ENCODE data around the gene TAS2R14. TPM values are rescaled to one million over a fixed set of nuclear protein-coding genes. Genes with fewer than 3 reads are reported as not detected.

TAS2R14 gene
- total RNA-seq, 1 donor from 2014 or later = 2.4 TPM

DNA sequence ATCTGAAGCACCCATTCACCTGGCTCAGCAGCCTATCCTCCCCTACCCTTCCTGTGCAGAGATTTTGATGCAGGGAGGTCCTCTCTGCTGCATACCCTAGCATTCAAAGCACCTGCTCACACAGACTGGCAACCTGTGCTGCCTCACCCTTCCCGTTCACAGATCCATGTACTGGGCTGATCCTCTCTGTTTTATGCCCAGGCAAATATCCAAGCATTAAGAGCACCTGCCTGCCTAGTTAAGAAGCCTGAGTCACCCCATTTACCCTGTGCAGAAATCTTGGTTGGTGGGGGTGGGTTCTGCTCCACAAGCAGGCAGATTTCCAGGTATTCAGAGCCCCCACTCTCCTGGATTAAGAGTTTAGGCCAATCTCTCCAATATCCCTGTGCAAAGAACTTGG is 38.1 kb downstream of the TAS2R14 start:
- Mint-ChIP-seq H3K27ac (ENCODE audit: unreplicated experiment) (no peak overlapping the region), H3K4me1 (ENCODE audit: low read depth) (no peaks in the 10 kb centered on the region), H3K4me3 (ENCODE audit: unreplicated experiment) (no peak overlapping the region), H3K9me3 (ENCODE audit: low read depth) (peaks cover 34% of the 10 kb centered on the region), H3K27me3 (ENCODE audit: low read depth) (no peaks in the 10 kb centered on the region), H3K36me3 (ENCODE audit: low read depth) (peaks cover 19% of the 10 kb centered on the region)
- TF ChIP-seq, protein P1, sequence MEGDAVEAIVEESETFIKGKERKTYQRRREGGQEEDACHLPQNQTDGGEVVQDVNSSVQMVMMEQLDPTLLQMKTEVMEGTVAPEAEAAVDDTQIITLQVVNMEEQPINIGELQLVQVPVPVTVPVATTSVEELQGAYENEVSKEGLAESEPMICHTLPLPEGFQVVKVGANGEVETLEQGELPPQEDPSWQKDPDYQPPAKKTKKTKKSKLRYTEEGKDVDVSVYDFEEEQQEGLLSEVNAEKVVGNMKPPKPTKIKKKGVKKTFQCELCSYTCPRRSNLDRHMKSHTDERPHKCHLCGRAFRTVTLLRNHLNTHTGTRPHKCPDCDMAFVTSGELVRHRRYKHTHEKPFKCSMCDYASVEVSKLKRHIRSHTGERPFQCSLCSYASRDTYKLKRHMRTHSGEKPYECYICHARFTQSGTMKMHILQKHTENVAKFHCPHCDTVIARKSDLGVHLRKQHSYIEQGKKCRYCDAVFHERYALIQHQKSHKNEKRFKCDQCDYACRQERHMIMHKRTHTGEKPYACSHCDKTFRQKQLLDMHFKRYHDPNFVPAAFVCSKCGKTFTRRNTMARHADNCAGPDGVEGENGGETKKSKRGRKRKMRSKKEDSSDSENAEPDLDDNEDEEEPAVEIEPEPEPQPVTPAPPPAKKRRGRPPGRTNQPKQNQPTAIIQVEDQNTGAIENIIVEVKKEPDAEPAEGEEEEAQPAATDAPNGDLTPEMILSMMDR (IDR thresholded peaks at IDR 0.05) = no peak
- no peak for DNase-seq (ENCODE audit: low spot score)

DNA sequence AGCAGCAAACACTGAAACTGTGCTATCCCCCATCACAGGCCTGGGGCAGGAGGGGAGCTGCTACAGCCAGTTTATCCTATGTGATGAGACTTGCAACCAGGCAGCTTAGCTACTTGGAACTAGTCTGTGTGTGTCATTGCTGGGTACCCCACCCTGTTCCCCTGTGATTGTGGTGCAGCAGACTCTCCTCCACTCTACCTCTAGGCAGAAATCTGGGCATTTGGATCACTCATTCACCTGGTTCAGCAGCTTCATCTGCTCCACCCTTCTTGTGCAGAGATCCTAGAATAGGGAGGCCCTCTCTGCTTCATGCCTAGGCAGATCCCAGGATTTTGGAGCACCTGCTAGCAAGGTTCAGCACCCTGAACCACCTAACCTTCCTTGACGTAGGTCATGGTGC is 38.5 kb downstream of the TAS2R14 start:
- Mint-ChIP-seq H3K4me3 (ENCODE audit: unreplicated experiment) (no peak overlapping the region), H3K27ac (ENCODE audit: unreplicated experiment) (no peak overlapping the region), H3K9me3 (ENCODE audit: low read depth) (peaks cover 34% of the 10 kb centered on the region), H3K27me3 (ENCODE audit: low read depth) (no peaks in the 10 kb centered on the region), H3K36me3 (ENCODE audit: low read depth) (peaks cover 19% of the 10 kb centered on the region), H3K4me1 (ENCODE audit: low read depth) (no peaks in the 10 kb centered on the region)
- DNase-seq (ENCODE audit: low spot score) = no peak
- TF ChIP-seq, protein P1 (IDR thresholded peaks at IDR 0.05) = no peak

DNA sequence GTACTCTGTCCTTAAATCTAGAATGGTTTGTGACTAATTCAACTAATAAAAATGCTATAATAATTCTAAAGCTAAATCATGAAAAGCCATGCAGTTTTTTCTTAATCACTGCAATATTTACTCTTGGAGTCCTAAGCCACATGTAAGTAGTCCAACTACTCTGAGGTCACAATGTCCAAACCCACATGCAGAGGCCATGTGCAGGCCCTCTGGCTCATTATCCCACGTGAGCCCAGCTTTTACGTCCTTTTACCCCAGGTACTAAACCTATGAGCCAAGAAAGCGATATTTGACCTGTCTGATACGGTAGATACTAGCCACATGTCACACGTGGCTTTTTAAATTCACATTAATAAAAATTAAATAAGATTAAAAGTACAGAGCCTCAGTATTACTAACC is 42.2 kb downstream of the TAS2R14 start:
- no peak for DNase-seq (ENCODE audit: low spot score)
- no peaks in the 10 kb centered on the region for H3K27me3 Mint-ChIP-seq (ENCODE audit: low read depth)
- no peak overlapping the region for H3K4me3 Mint-ChIP-seq (ENCODE audit: unreplicated experiment)
- no peaks in the 10 kb centered on the region for H3K4me1 Mint-ChIP-seq (ENCODE audit: low read depth)
- TF ChIP-seq, protein P1 (IDR thresholded peaks at IDR 0.05) = no peak
- peaks cover 4% of the 10 kb centered on the region for H3K36me3 Mint-ChIP-seq (ENCODE audit: low read depth)
- no peak overlapping the region for H3K27ac Mint-ChIP-seq (ENCODE audit: unreplicated experiment)
- peaks cover 1% of the 10 kb centered on the region for H3K9me3 Mint-ChIP-seq (ENCODE audit: low read depth)

DNA sequence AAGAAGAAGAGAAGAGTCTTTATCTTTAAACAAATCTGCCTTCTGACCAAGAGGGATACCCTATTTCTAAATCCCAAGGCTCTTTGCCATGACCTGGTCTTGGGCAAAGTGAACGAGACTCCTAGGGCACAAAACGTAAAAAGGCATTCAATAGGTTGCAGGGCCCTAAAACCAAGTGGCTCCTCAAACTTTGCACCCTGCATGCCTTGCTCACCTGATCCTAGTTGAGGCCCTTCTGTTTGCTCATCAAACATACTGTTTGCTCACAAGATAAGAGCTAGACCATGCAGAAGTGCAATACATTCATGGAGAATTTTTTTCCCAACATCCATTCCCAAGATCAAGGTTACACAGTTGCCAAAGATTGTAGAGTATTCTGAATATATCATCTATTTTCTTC is 47.1 kb downstream of the TAS2R14 start:
- H3K4me3 Mint-ChIP-seq (ENCODE audit: unreplicated experiment) = no peak overlapping the region
- no peaks in the 10 kb centered on the region for H3K9me3 Mint-ChIP-seq (ENCODE audit: low read depth)
- no peaks in the 10 kb centered on the region for H3K4me1 Mint-ChIP-seq (ENCODE audit: low read depth)
- H3K27me3 Mint-ChIP-seq (ENCODE audit: low read depth) = no peaks in the 10 kb centered on the region
- no peak overlapping the region for H3K27ac Mint-ChIP-seq (ENCODE audit: unreplicated experiment)
- H3K36me3 Mint-ChIP-seq (ENCODE audit: low read depth) = no peaks in the 10 kb centered on the region
- no peak for DNase-seq (ENCODE audit: low spot score)
- TF ChIP-seq, protein P1 (IDR thresholded peaks at IDR 0.05) = no peak

DNA sequence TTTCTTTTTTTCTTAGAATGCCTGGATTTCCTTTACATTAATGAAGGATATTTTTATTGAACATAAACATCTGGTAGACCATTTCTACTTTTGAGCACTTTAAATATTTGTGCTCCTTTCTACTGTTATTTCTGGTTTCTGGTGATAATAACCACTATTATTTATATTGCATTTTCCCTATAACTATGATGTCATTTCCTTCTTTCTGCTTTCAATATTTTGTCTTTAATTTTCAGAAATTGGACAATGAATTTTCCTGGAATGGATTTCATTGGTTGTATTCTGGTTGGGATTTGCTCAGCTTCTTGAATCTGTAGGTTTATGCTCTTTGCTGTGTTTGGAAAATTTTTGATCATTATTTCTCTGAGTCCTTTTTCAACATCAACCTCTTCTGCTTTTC is 49.8 kb downstream of the TAS2R14 start:
- Mint-ChIP-seq H3K4me3 (ENCODE audit: unreplicated experiment) (no peak overlapping the region), H3K9me3 (ENCODE audit: low read depth) (no peaks in the 10 kb centered on the region), H3K4me1 (ENCODE audit: low read depth) (no peaks in the 10 kb centered on the region), H3K27me3 (ENCODE audit: low read depth) (no peaks in the 10 kb centered on the region), H3K36me3 (ENCODE audit: low read depth) (no peaks in the 10 kb centered on the region), H3K27ac (ENCODE audit: unreplicated experiment) (no peak overlapping the region)
- DNase-seq (ENCODE audit: low spot score) = no peak
- TF ChIP-seq, protein P1 (IDR thresholded peaks at IDR 0.05) = no peak

Other genes starting within 250 kb of the TAS2R14 start
- 249 to 281 TPM (median 267 TPM) in 3 replicates for gene YBX3, start 215.9 kb downstream of the TAS2R14 start, total RNA-seq
- not detected in 3 replicates for gene TAS2R7, start 136.6 kb downstream of the TAS2R14 start, total RNA-seq
- gene TAS2R8, start 132.0 kb downstream of the TAS2R14 start, total RNA-seq = not detected in 3 replicates
- 0.53 TPM in 1 of 3 replicates, not detected in the others for gene TAS2R9, start 129.1 kb downstream of the TAS2R14 start, total RNA-seq
- gene TAS2R10, start 112.9 kb downstream of the TAS2R14 start, total RNA-seq = 0.46 to 1.1 TPM (median 0.47 TPM) in 3 replicates
- 2.3 to 3.9 TPM (median 3.6 TPM) in 3 replicates for gene PRR4, start 89.8 kb downstream of the TAS2R14 start, total RNA-seq
- 7.2 to 13.6 TPM (median 12.1 TPM) in 3 replicates for gene PRH1, start 55.0 kb downstream of the TAS2R14 start, total RNA-seq
- 0.49 to 2.5 TPM (median 0.85 TPM) in 3 replicates for gene TAS2R13, start 29.7 kb downstream of the TAS2R14 start, total RNA-seq
- gene PRH2, start 10.0 kb downstream of the TAS2R14 start, total RNA-seq = not detected in 3 replicates
- 0.46 to 1.8 TPM (median 0.95 TPM) in 3 replicates for gene TAS2R50, start 47.6 kb upstream of the TAS2R14 start, total RNA-seq
- 0.49 to 2.6 TPM (median 0.82 TPM) in 3 replicates for gene TAS2R20, start 59.0 kb upstream of the TAS2R14 start, total RNA-seq
- 1.4 to 2.2 TPM (median 1.9 TPM) in 3 replicates for gene TAS2R19, start 83.4 kb upstream of the TAS2R14 start, total RNA-seq
- 1.1 to 3.8 TPM (median 1.7 TPM) in 3 replicates for gene TAS2R31, start 92.1 kb upstream of the TAS2R14 start, total RNA-seq
- gene TAS2R46, start 123.0 kb upstream of the TAS2R14 start, total RNA-seq = 0.51 to 1.1 TPM (median 0.70 TPM) in 3 replicates
- 0.22 to 0.44 TPM in 2 of 3 replicates, not detected in the other for gene TAS2R43, start 153.1 kb upstream of the TAS2R14 start, total RNA-seq
- 1.1 to 2.8 TPM (median 1.2 TPM) in 3 replicates for gene TAS2R30, start 195.4 kb upstream of the TAS2R14 start, total RNA-seq
- gene SMIM10L1, start 231.9 kb upstream of the TAS2R14 start, total RNA-seq = 11.8 to 15.8 TPM (median 12.2 TPM) in 3 replicates
- not detected in 3 replicates for gene TAS2R42, start 247.7 kb upstream of the TAS2R14 start, total RNA-seq

Data from chondrocyte (in vitro differentiated cells).